ENCODE results near the gene AAMP. TPM values are rescaled to one million over a fixed set of nuclear protein-coding genes. Genes with fewer than 3 reads are reported as not detected.

AAMP gene
- total RNA-seq, 5 donors from 2014 or later (not counting 1 experiment from before 2014, with no cell fraction given): 46.2 to 71.3 (median 67.4) TPM

GRCh38 chr2:218236829-218237228 is 33.1 kb downstream of the AAMP start:
- WGBS (ENCODE audit: insufficient coverage): no CpG with 5 or more reads among the region's 4 CpGs
- ATAC-seq (replicated peaks in 1 of 4): no peak
- H3K4me1 Mint-ChIP-seq: peaks cover 21 to 36% (median 26%) of the 10 kb centered on the region in 3 donors
- no peak overlapping the region for H3K27ac Mint-ChIP-seq
- no peak overlapping the region for H3K27ac ChIP-seq (ENCODE audit: low read length)
- no peaks in the 10 kb centered on the region for H3K27me3 ChIP-seq (replicated peaks in 1 of 2; ENCODE audit: control insufficient read depth in 2 of 2, extremely low read depth in 1 of 2, insufficient read depth in 2 of 2, low read length in 1 of 2)
- ChIA-PET POLR2A (no interaction called here), CTCF (no interaction called here)
- H3K9me3 Mint-ChIP-seq: no peaks in the 10 kb centered on the region
- H3K4me3 ChIP-seq (ENCODE audit: control insufficient read depth in 1 of 2, extremely low read depth in 1 of 2, low read length in 1 of 2): no peak overlapping the region
- H3K27me3 Mint-ChIP-seq: no peaks in the 10 kb centered on the region
- peaks cover 19 to 91% of the 10 kb centered on the region in 2 donors for H3K36me3 ChIP-seq (ENCODE audit: control insufficient read depth in 2 of 2, extremely low read depth in 1 of 2, insufficient read depth in 1 of 2, low read length in 1 of 2)
- H3K36me3 Mint-ChIP-seq: peaks cover 60% of the 10 kb centered on the region
- peaks cover 3% of the 10 kb centered on the region in 2 experiments for H3K4me1 ChIP-seq (ENCODE audit: control insufficient read depth in 1 of 2, extremely low read depth in 1 of 2, insufficient read depth in 2 of 2, low read length in 2 of 2)
- no peak for DNase-seq
- no peak overlapping the region for H3K4me3 Mint-ChIP-seq
- H3K9me3 ChIP-seq: no peaks in the 10 kb centered on the region

GRCh38 chr2:218235017-218235416 is 34.9 kb downstream of the AAMP start:
- Mint-ChIP-seq H3K27me3 (no peaks in the 10 kb centered on the region), H3K27ac (peak overlapping the region in 1 of 2 donors; percentile 44), H3K4me3 (no peak overlapping the region), H3K36me3 (peaks cover 60% of the 10 kb centered on the region), H3K4me1 (peaks cover 29 to 44% (median 34%) of the 10 kb centered on the region in 3 donors), H3K9me3 (no peaks in the 10 kb centered on the region)
- no peak for DNase-seq
- peaks cover 19 to 92% of the 10 kb centered on the region in 2 donors for H3K36me3 ChIP-seq (ENCODE audit: control insufficient read depth in 2 of 2, extremely low read depth in 1 of 2, insufficient read depth in 1 of 2, low read length in 1 of 2)
- ATAC-seq (replicated peaks in 1 of 4): no peak
- CTCF ChIA-PET: no interaction called here
- no peak overlapping the region for H3K27ac ChIP-seq (ENCODE audit: low read length)
- no peaks in the 10 kb centered on the region for H3K9me3 ChIP-seq
- WGBS (ENCODE audit: insufficient coverage): no CpG with 5 or more reads among the region's 2 CpGs
- no peak overlapping the region for H3K4me3 ChIP-seq (ENCODE audit: control insufficient read depth in 1 of 2, extremely low read depth in 1 of 2, low read length in 1 of 2)
- H3K27me3 ChIP-seq (replicated peaks in 1 of 2; ENCODE audit: control insufficient read depth in 2 of 2, extremely low read depth in 1 of 2, insufficient read depth in 2 of 2, low read length in 1 of 2): no peaks in the 10 kb centered on the region
- POLR2A ChIA-PET: interaction anchor here (0.8 to 1.4 kb wide), 3 partner anchors 13 to 20 kb away, joined by 3 to 7 read pairs (median 5); partner anchors contain the start of gene ARPC2 (in 1 of the 2)
- H3K4me1 ChIP-seq (ENCODE audit: control insufficient read depth in 1 of 2, extremely low read depth in 1 of 2, insufficient read depth in 2 of 2, low read length in 2 of 2): peaks cover 13 to 18% of the 10 kb centered on the region in 2 experiments

- Mint-ChIP-seq H3K9me3 (no peaks in the 10 kb centered on the region), H3K27me3 (no peaks in the 10 kb centered on the region), H3K4me1 (peaks cover 29 to 49% (median 39%) of the 10 kb centered on the region in 3 donors), H3K36me3 (peaks cover 60% of the 10 kb centered on the region), H3K4me3 (no peak overlapping the region), H3K27ac (peak overlapping the region in 1 of 2 donors; percentile 44)
- ATAC-seq (replicated peaks in 1 of 4) (no peak), DNase-seq (no peak)
- ChIA-PET POLR2A (interaction anchor here in 1 of 2 donors (1.7 kb wide), 1 partner anchor 18 kb away, joined by 4 read pairs; no protein-coding TSS in a partner anchor), CTCF (interaction anchor here in 1 of 2 donors (1.4 kb wide), 1 partner anchor 20 kb away, joined by 3 read pairs; no protein-coding TSS in a partner anchor)
- no peak overlapping the region for H3K27ac ChIP-seq (ENCODE audit: low read length)
- peaks cover 14 to 92% of the 10 kb centered on the region in 2 donors for H3K36me3 ChIP-seq (ENCODE audit: control insufficient read depth in 2 of 2, extremely low read depth in 1 of 2, insufficient read depth in 1 of 2, low read length in 1 of 2)
- no peaks in the 10 kb centered on the region for H3K9me3 ChIP-seq
- H3K27me3 ChIP-seq (replicated peaks in 1 of 2; ENCODE audit: control insufficient read depth in 2 of 2, extremely low read depth in 1 of 2, insufficient read depth in 2 of 2, low read length in 1 of 2): no peaks in the 10 kb centered on the region
- WGBS (ENCODE audit: insufficient coverage): no CpG with 5 or more reads among the region's 3 CpGs
- H3K4me3 ChIP-seq (ENCODE audit: control insufficient read depth in 1 of 2, extremely low read depth in 1 of 2, low read length in 1 of 2): no peak overlapping the region
- H3K4me1 ChIP-seq (ENCODE audit: control insufficient read depth in 1 of 2, extremely low read depth in 1 of 2, insufficient read depth in 2 of 2, low read length in 2 of 2): peaks cover 18 to 22% of the 10 kb centered on the region in 2 experiments
Observed at GRCh38 chr2:218234521-218234920, 35.4 kb downstream of the AAMP start.

- Histone ChIP-seq H3K9me3 (no peaks in the 10 kb centered on the region), H3K27me3 (replicated peaks in 1 of 2; ENCODE audit: control insufficient read depth in 2 of 2, extremely low read depth in 1 of 2, insufficient read depth in 2 of 2, low read length in 1 of 2) (no peaks in the 10 kb centered on the region), H3K36me3 (ENCODE audit: control insufficient read depth in 2 of 2, extremely low read depth in 1 of 2, insufficient read depth in 1 of 2, low read length in 1 of 2) (peaks cover 6 to 85% of the 10 kb centered on the region in 2 donors), H3K4me1 (ENCODE audit: control insufficient read depth in 1 of 2, extremely low read depth in 1 of 2, insufficient read depth in 2 of 2, low read length in 2 of 2) (peaks cover 23 to 25% of the 10 kb centered on the region in 2 experiments), H3K4me3 (ENCODE audit: control insufficient read depth in 1 of 2, extremely low read depth in 1 of 2, low read length in 1 of 2) (no peak overlapping the region), H3K27ac (ENCODE audit: low read length) (no peak overlapping the region)
- Mint-ChIP-seq H3K27me3 (no peaks in the 10 kb centered on the region), H3K4me3 (no peak overlapping the region), H3K4me1 (peaks cover 38 to 53% (median 46%) of the 10 kb centered on the region in 3 donors), H3K36me3 (peaks cover 59% of the 10 kb centered on the region), H3K27ac (peak overlapping the region in 1 of 2 donors; percentile 69), H3K9me3 (no peaks in the 10 kb centered on the region)
- ATAC-seq (replicated peaks in 1 of 4) (no peak), DNase-seq (no peak)
- WGBS (ENCODE audit: insufficient coverage): no CpG with 5 or more reads among the region's 4 CpGs
- ChIA-PET POLR2A (interaction anchor here (0.8 to 1.7 kb wide), 3 partner anchors 10 to 17 kb away, joined by 3 to 4 read pairs (median 3); no protein-coding TSS in a partner anchor), CTCF (interaction anchor here (0.6 to 1.4 kb wide), 2 partner anchors 21 to 885 kb away, joined by 3 to 6 read pairs; no protein-coding TSS in a partner anchor)
Observed at GRCh38 chr2:218233543-218233942, 36.4 kb downstream of the AAMP start.

- DNase-seq (peak in 21 of 35 experiments; percentile 6 to 61 (median 25)), ATAC-seq (replicated peaks in 1 of 4) (peak in 2 of 4 experiments; percentile 34 to 61)
- no peaks in the 10 kb centered on the region for H3K9me3 ChIP-seq
- Mint-ChIP-seq H3K4me1 (peaks cover 65 to 72% (median 68%) of the 10 kb centered on the region in 3 donors), H3K27me3 (no peaks in the 10 kb centered on the region), H3K9me3 (no peaks in the 10 kb centered on the region), H3K27ac (peak overlapping the region; percentile 90 to 92), H3K4me3 (peak overlapping the region; percentile 39 to 70 (median 62)), H3K36me3 (peaks cover 60% of the 10 kb centered on the region)
- H3K4me3 ChIP-seq (ENCODE audit: control insufficient read depth in 1 of 2, extremely low read depth in 1 of 2, low read length in 1 of 2): no peak overlapping the region
- peaks cover 31 to 39% of the 10 kb centered on the region in 2 experiments for H3K4me1 ChIP-seq (ENCODE audit: control insufficient read depth in 1 of 2, extremely low read depth in 1 of 2, insufficient read depth in 2 of 2, low read length in 2 of 2)
- no CpG with 5 or more reads among the region's 1 CpG for WGBS (ENCODE audit: insufficient coverage)
- H3K27ac ChIP-seq (ENCODE audit: low read length): peak overlapping the region; percentile 70
- ChIA-PET CTCF (interaction anchor here (0.7 to 3.1 kb wide), 14 partner anchors 9 to 675 kb away, joined by 3 to 33 read pairs (median 4); partner anchors contain the start of genes AAMP (in 1 of the 2), ARPC2 (in 1 of the 2), CXCR1 (in 1 of the 2) and PNKD (in 1 of the 2)), POLR2A (interaction anchor here (0.7 to 1.1 kb wide), 8 partner anchors 9 to 427 kb away, joined by 3 to 6 read pairs (median 5); no protein-coding TSS in a partner anchor)
- H3K27me3 ChIP-seq (replicated peaks in 1 of 2; ENCODE audit: control insufficient read depth in 2 of 2, extremely low read depth in 1 of 2, insufficient read depth in 2 of 2, low read length in 1 of 2): no peaks in the 10 kb centered on the region
- peaks cover 14 to 81% of the 10 kb centered on the region in 2 donors for H3K36me3 ChIP-seq (ENCODE audit: control insufficient read depth in 2 of 2, extremely low read depth in 1 of 2, insufficient read depth in 1 of 2, low read length in 1 of 2)
Observed at GRCh38 chr2:218230882-218231281, 39.1 kb downstream of the AAMP start.

GRCh38 chr2:218229851-218230250 is 40.1 kb downstream of the AAMP start:
- WGBS (ENCODE audit: insufficient coverage): 15% methylated on average over 3 of the region's 4 CpGs
- Histone ChIP-seq H3K9me3 (no peaks in the 10 kb centered on the region), H3K27ac (ENCODE audit: low read length) (peak overlapping the region; percentile 70), H3K4me1 (ENCODE audit: control insufficient read depth in 1 of 2, extremely low read depth in 1 of 2, insufficient read depth in 2 of 2, low read length in 2 of 2) (peaks cover 41 to 42% of the 10 kb centered on the region in 2 experiments), H3K4me3 (ENCODE audit: control insufficient read depth in 1 of 2, extremely low read depth in 1 of 2, low read length in 1 of 2) (no peak overlapping the region), H3K27me3 (replicated peaks in 1 of 2; ENCODE audit: control insufficient read depth in 2 of 2, extremely low read depth in 1 of 2, insufficient read depth in 2 of 2, low read length in 1 of 2) (no peaks in the 10 kb centered on the region), H3K36me3 (ENCODE audit: control insufficient read depth in 2 of 2, extremely low read depth in 1 of 2, insufficient read depth in 1 of 2, low read length in 1 of 2) (peaks cover 14 to 80% of the 10 kb centered on the region in 2 donors)
- H3K4me3 Mint-ChIP-seq: peak overlapping the region in 2 of 3 donors; percentile 39 to 70
- peaks cover 75 to 81% (median 78%) of the 10 kb centered on the region in 3 donors for H3K4me1 Mint-ChIP-seq
- ATAC-seq (replicated peaks in 1 of 4) (peak in 2 of 4 experiments; percentile 20 to 44), DNase-seq (peak in 1 of 35 experiments; percentile 12)
- CTCF ChIA-PET: interaction anchor here (0.7 to 3.1 kb wide), 12 partner anchors 10 to 418 kb away, joined by 3 to 33 read pairs (median 5); partner anchors contain the start of genes AAMP (in 1 of the 2), CXCR1 (in 1 of the 2) and PNKD (in 1 of the 2)
- no peaks in the 10 kb centered on the region for H3K9me3 Mint-ChIP-seq
- peak overlapping the region; percentile 90 to 92 for H3K27ac Mint-ChIP-seq
- POLR2A ChIA-PET: interaction anchor here (0.6 to 1.8 kb wide), 12 partner anchors 9 to 1908 kb away, joined by 3 to 36 read pairs (median 5); partner anchors contain the start of genes AAMP (in 1 of the 2) and PNKD (in 1 of the 2)
- no peaks in the 10 kb centered on the region for H3K27me3 Mint-ChIP-seq
- peaks cover 63% of the 10 kb centered on the region for H3K36me3 Mint-ChIP-seq

All from T-cell (primary cell).